Measurements from ENCODE around the gene IBA57.

The IBA57 gene

GRCh38 chr1:228149406-228150119 is 16.0 kb upstream of the IBA57 start, which contains the start of gene GJC2:
Gene GJC2, plus strand, starts transcription at chr1:228149930. Its CDS starts 7,829 bp downstream, at chr1:228157759.
- H3K9ac ChIP-seq: peak within 1 kb of the TSS; percentile 64

GRCh38 chr1:228150120-228150460 is 15.5 kb upstream of the IBA57 start:
- Histone ChIP-seq H3K27me3 (no peaks in the 10 kb centered on the region), H3K27ac (peak overlapping the region; percentile 73; the same call in 1 of the 2 replicates), H3K9me3 (no peaks in the 10 kb centered on the region), H3K4me3 (no peak overlapping the region), H3K4me2 (no peak overlapping the region), H4K20me1 (peaks cover 77% of the 10 kb centered on the region), H3K9ac (0 out of 2 replicates have a peak overlapping the region, but pooled peaks have one; percentile 64), H3K36me3 (peaks cover 50% of the 10 kb centered on the region), H3K4me1 (peaks cover 72% of the 10 kb centered on the region)
- no peak for TF ChIP-seq Cebpa-rat (IDR thresholded peaks at IDR 0.05)

More at GRCh38 chr1:228149406-228150119, 16.0 kb upstream of the IBA57 start, which contains the start of gene GJC2:
- H3K4me2 ChIP-seq: peak within 1 kb of the TSS; percentile 73
- H3K27ac ChIP-seq: peak within 1 kb of the TSS; percentile 73
- H3K27me3 ChIP-seq: no peaks in the 10 kb centered on the region
- peaks cover 72% of the 10 kb centered on the region for H3K4me1 ChIP-seq
- peaks cover 52% of the 10 kb centered on the region for H3K36me3 ChIP-seq
- peaks cover 82% of the 10 kb centered on the region for H4K20me1 ChIP-seq
- TF ChIP-seq Cebpa-rat (IDR thresholded peaks at IDR 0.05): no peak
- no peaks in the 10 kb centered on the region for H3K9me3 ChIP-seq
- H3K4me3 ChIP-seq: no peak within 1 kb of the TSS

DNA sequence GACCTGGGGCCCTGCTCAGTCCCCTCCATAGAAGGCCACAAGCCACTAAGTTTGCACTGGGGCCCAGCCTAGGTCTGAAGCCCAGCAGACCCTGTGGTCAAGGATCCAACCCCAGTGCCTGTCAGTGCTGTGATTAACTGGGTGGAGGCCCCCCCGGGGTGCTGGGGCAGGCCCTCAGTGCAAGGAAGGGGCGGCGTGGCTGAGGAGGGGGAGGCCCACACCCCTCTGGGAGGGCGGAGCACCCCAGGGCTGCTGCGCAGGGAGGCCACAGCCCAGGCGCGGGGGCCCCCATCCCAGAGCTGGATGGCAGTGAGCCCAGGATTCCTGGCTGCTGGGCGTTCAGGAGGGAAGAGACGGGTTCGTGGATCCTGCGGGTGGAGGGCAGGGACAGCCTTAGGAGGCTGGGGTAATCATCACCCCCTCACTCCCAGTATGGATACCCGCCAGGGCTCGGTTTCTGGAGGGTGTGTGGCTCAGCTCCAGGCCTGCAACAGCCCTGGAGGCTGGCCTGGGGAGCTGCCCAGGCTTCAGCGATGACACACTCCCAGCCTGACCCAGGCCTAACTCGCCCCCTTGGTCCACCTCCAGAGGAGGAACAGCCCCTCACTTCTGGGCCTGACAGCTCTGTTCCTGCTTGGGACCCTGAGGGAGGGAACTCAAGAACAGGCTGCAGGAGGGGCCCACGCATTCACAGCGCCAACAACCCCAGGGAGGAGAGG is 15.0 kb upstream of the IBA57 start:
- Histone ChIP-seq H3K4me1 (peaks cover 72% of the 10 kb centered on the region), H3K27ac (0 out of 2 replicates have a peak overlapping the region, but pooled peaks have one; percentile 30), H3K9ac (no peak overlapping the region), H3K4me2 (no peak overlapping the region), H3K27me3 (no peaks in the 10 kb centered on the region), H4K20me1 (peaks cover 74% of the 10 kb centered on the region), H3K4me3 (no peak overlapping the region), H3K36me3 (peaks cover 44% of the 10 kb centered on the region), H3K9me3 (no peaks in the 10 kb centered on the region)
- no peak for TF ChIP-seq Cebpa-rat (IDR thresholded peaks at IDR 0.05)

DNA sequence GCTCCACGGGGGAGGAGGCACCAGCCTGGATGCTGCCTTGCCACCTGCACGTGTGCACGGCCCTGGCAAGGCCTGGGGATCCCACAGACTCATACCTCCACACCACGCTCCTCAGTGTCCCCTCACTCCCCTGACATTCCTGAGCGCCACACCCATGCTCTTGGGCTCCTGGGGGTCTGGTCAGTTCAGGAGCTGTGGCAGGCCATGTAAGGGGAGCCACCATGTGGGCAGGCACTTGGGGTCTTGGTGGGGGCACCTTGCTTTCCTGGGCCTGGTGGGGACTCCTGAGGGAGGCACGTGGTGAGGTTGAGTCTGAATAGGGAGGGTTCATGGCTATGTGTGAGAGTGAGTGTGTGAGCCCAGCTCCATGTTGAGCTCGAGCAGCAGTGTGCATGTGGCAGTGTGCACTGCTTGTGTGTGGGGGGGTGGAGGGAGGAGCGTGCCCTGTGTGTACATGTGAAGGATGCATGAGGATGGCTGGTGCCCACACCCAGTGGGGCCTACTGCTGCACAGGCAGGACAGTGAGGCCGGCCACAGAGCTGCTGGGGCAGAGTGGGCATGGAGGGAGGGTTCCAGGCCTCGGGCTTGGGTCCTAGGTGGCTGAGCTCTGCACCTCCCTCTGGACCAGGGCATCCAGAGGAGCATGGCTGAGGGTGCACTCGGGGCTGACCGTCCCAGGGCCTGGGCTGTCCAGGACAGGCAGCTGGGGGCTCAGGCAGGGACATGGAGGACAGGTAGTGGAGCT is 14.3 kb upstream of the IBA57 start:
- peaks cover 74% of the 10 kb centered on the region for H4K20me1 ChIP-seq
- peaks cover 37% of the 10 kb centered on the region for H3K36me3 ChIP-seq
- peak overlapping the region; percentile 30; the same call in 1 of the 2 replicates for H3K27ac ChIP-seq
- no peak for TF ChIP-seq Cebpa-rat (IDR thresholded peaks at IDR 0.05)
- H3K9me3 ChIP-seq: no peaks in the 10 kb centered on the region
- no peak overlapping the region for H3K4me2 ChIP-seq
- H3K4me1 ChIP-seq: peaks cover 74% of the 10 kb centered on the region
- H3K4me3 ChIP-seq: no peak overlapping the region
- no peaks in the 10 kb centered on the region for H3K27me3 ChIP-seq
- H3K9ac ChIP-seq: 0 out of 2 replicates have a peak overlapping the region, but pooled peaks have one; percentile 29

- H3K9ac ChIP-seq: peak overlapping the region; percentile 34; the same call in 1 of the 2 replicates
- H3K4me1 ChIP-seq: peaks cover 75% of the 10 kb centered on the region
- no peaks in the 10 kb centered on the region for H3K9me3 ChIP-seq
- H3K27me3 ChIP-seq: no peaks in the 10 kb centered on the region
- no peak overlapping the region for H3K4me3 ChIP-seq
- H4K20me1 ChIP-seq: peaks cover 70% of the 10 kb centered on the region
- H3K36me3 ChIP-seq: peaks cover 28% of the 10 kb centered on the region
- peak overlapping the region; percentile 34 for H3K4me2 ChIP-seq
- TF ChIP-seq Cebpa-rat (IDR thresholded peaks at IDR 0.05): no peak
- H3K27ac ChIP-seq: peak overlapping the region; percentile 30
Measured at GRCh38 chr1:228152097-228152917, 13.3 kb upstream of the IBA57 start.

GRCh38 chr1:228152918-228153258 is 12.7 kb upstream of the IBA57 start:
- Histone ChIP-seq H4K20me1 (peaks cover 64% of the 10 kb centered on the region), H3K27me3 (no peaks in the 10 kb centered on the region), H3K9ac (0 out of 2 replicates have a peak overlapping the region, but pooled peaks have one; percentile 34), H3K9me3 (no peaks in the 10 kb centered on the region), H3K36me3 (peaks cover 22% of the 10 kb centered on the region), H3K27ac (peak overlapping the region; percentile 30), H3K4me3 (no peak overlapping the region), H3K4me1 (peaks cover 75% of the 10 kb centered on the region), H3K4me2 (peak overlapping the region; percentile 34)
- no peak for TF ChIP-seq Cebpa-rat (IDR thresholded peaks at IDR 0.05)

- no peaks in the 10 kb centered on the region for H3K27me3 ChIP-seq
- no peak overlapping the region for H3K4me3 ChIP-seq
- no peak overlapping the region for H3K9ac ChIP-seq
- no peak overlapping the region for H3K27ac ChIP-seq
- no peak for TF ChIP-seq Cebpa-rat (IDR thresholded peaks at IDR 0.05)
- peaks cover 52% of the 10 kb centered on the region for H4K20me1 ChIP-seq
- H3K4me1 ChIP-seq: peaks cover 62% of the 10 kb centered on the region
- H3K36me3 ChIP-seq: peaks cover 9% of the 10 kb centered on the region
- H3K9me3 ChIP-seq: no peaks in the 10 kb centered on the region
- no peak overlapping the region for H3K4me2 ChIP-seq
Measured at GRCh38 chr1:228154021-228154669, 11.5 kb upstream of the IBA57 start.

- peaks cover 44% of the 10 kb centered on the region for H4K20me1 ChIP-seq
- no peaks in the 10 kb centered on the region for H3K9me3 ChIP-seq
- H3K4me2 ChIP-seq: peak overlapping the region; percentile 78
- no peak overlapping the region for H3K4me3 ChIP-seq
- no peaks in the 10 kb centered on the region for H3K27me3 ChIP-seq
- 0 out of 2 replicates have a peak overlapping the region, but pooled peaks have one; percentile 4 for H3K27ac ChIP-seq
- H3K4me1 ChIP-seq: peaks cover 55% of the 10 kb centered on the region
- peaks cover 3% of the 10 kb centered on the region; the same call in 1 of the 2 replicates for H3K36me3 ChIP-seq
- TF ChIP-seq Cebpa-rat (IDR thresholded peaks at IDR 0.05): no peak
- no peak overlapping the region for H3K9ac ChIP-seq
Measured at GRCh38 chr1:228154670-228155571, 10.7 kb upstream of the IBA57 start.
